ENCODE data around the gene SATB1.
"Not testable (repeated sequence)": the region's sequence is repeated elsewhere in the genome, so short reads cannot be mapped to it uniquely, and the experiment has no call there.

SATB1 gene

GRCh38 chr3:18351823-18352744, 73.1 kb downstream of the SATB1 start:
- no peak for DNase-seq

GRCh38 chr3:18351069-18351628, 74.0 kb downstream of the SATB1 start:
- DNase-seq = no peak

- DNase-seq = no peak
Measured at GRCh38 chr3:18349197-18349798, 75.8 kb downstream of the SATB1 start.

- no peak for DNase-seq
Measured at GRCh38 chr3:18346097-18346496, 79.0 kb downstream of the SATB1 start.

DNA sequence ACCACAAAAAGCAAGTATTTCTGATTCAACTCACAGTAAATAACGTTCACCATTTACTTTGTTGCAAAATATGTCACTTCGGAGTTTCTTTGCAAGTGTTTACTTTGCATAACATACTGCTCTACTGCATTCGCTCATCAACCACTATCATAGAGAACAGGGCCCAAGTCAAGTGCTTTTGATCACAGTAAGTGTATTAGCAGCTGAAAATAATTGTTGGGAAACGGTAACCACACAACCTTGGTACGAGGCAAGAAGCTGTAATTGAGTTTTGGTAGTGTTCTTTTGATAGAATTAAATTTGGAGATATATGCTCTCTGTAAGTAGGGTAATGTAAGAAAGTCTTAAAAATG, 80.1 kb downstream of the SATB1 start:
- no peak for DNase-seq

GRCh38 chr3:18344306-18345014, 80.7 kb downstream of the SATB1 start:
- DNase-seq = no peak

GRCh38 chr3:18343809-18344208, 81.3 kb downstream of the SATB1 start:
- no peak for DNase-seq

DNA sequence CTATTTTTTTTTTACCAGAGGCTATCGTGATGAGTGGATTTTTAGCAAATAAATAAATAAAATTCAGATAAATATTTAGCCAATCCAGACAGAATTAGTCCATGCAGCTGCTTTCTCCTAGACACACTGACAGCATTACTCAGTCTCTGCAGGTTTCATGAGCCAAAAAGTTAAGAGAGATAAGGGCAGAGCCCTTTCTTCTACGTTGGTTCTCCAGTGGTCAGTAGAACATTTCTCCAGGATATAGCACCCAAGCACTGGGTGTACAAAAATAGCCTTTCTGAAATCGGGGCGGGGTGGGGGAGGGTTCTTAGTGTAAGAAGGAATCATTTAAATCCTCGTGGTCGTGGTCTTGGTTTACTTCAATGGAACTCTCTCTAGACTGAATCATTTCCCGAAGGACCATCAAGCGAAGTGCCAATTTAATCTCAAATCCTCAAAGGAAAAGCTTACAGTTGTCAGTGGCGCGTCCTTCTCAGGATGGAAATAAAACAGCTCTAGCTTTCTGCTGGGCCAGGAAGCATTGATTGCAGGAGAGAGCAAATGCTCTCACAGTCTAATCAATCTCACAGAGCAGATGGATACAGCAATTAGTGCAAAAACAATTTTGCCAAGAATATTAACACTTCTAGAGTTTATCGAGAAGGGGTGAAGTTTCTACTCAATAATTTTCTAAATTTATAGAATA, 86.2 kb downstream of the SATB1 start:
- DNase-seq = no peak

DNA sequence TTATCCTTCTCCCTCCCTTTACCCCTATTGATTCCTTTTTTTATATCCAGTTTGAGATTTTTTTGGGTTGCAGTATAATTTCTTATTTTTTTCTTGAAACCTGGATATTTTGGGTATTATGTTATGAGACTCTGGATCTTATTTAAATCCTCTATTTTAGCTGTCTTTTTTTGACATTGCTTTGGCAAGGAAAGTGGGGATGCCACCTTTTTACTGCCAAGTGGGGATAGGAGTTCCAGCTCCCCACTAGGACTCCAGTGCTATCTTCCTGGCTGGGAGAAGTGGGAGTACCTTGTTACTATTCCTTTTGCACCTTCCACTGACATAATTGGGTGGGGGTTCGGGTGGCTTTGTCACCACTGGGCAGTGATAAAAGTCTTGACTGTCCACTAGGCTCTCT, 87.9 kb downstream of the SATB1 start:
- no peak for DNase-seq

GRCh38 chr3:18334837-18335601, 90.1 kb downstream of the SATB1 start:
- peak; percentile 11 for DNase-seq

DNA sequence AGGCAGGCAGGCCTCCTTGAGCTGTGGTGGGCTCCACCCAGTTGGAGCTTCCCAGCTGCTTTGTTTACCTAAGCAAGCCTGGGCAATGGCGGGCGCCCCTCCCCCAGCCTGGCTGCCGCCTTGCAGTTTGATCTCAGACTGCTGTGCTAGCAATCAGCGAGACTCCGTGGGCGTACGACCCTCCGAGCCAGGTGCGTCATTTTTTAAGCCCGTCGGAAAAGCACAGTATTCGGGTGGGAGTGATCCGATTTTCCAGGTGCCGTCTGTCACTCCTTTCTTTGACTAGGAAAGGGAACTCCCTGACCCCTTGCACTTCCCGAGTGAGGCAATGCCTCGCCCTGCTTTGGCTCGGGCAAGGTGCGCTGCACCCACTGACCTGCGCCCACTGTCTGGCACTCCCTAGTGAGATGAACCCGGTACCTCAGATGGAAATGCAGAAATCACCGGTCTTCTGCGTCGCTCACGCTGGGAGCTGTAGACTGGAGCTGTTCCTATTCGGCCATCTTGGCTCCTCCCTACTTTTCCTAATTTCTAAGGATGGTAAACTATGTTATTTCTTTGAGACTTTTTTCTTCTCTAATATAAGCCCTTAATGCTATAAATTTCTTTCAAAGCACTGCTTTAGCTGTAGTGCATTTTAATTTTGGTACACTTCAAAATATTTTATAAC, 94.2 kb downstream of the SATB1 start:
- DNase-seq = not testable (repeated sequence)

DNA sequence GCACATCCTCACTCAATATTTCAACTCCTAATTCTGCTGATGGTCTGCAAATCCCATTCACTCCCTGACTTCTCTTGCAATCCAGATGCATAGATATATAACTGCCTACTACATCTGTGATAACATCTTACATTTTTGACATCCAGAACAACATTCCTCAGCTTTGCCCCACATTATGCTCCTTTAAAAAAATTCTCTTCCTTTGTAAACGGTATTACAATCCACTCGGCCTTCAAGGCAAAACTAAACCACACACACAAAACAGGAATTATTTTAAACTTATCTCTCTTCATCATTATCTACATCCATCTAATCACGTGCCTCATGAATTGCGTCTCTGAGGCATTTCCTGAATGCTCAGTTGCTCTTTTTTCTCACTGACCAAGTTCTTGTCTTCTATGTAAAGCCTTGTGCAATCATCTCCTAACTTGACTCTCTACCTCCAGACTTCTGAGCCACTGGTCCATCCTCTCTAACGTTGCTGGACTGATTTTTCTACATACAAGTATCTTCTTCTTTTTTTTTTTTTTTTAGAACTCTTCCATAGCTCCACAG, 117.0 kb downstream of the SATB1 start:
- no peak for DNase-seq

DNA sequence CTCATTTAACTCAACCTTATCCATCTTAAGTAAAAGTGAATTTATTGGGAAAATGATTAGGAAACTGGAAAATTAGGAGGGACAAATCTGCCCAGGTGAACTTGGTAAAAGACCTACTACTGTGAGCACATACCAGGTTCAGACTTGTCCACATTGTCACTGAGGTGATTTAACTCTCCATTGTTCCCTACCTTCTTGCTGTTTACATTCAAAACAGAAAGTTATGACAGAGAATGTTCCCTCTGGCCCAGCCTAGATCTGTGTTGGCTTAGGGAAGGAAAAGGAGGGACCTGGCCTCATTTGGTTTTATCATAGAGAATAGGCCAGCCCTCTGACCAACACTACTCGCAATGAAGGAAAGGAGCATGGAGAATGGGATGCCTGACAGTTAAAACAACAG, 117.6 kb downstream of the SATB1 start:
- no peak for DNase-seq

GRCh38 chr3:18302517-18302916, 122.6 kb downstream of the SATB1 start:
- no peak for DNase-seq

DNA sequence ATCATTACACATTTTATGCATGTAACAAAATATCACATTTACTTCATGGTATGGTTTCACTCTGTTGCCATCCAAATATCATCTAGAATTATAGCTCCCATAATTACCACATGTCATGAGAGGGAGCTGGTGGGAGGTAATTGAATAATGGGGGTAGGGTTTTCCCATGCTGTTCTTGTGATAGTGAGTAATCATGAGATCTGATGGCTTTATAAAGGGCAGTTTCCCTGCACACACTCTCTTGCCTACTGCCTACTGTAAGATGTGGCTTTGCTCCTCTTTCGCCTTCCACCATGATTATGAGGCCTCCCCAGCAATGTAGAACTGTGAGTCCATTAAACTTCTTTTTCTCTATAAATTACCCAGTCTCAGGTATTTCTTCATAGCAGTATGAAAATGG, 123.4 kb downstream of the SATB1 start:
- no peak for DNase-seq

DNA sequence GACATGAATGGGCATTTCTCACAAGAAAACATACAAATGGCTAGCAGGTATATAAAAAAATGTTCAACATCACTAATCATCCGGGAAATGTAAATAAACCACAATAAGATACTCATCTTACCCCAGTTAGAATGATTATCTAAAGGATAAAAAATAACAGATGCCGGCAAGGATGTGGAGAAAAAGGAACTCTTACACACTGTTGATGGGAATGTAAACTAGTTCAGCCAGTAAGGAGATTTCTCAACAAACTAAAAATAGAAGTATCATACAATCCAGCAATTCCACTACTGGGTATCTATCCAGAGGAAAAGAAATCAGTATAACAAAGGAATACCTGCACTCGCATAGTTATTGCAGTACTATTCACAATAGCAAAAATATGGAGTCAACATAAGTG, 124.2 kb downstream of the SATB1 start:
- DNase-seq = no peak

- no peak for DNase-seq
Measured at GRCh38 chr3:18297126-18297525, 128.0 kb downstream of the SATB1 start.
